Keratinocyte (primary cell): ENCODE results near the gene HYAL2. TPM values are rescaled to one million over a fixed set of nuclear protein-coding genes. Genes with fewer than 3 reads are reported as not detected.

ENCODE experiments used
- DNase-seq: peaks from one replicate; pipeline ENCODE4 v3.0.0-alpha.2; 2011; ENCODE audit warnings: low read depth, missing footprints, low spot score
- FAIRE-seq: peaks from 2 replicates; lab custom pipeline; 2011; peaks lifted over from hg19 to GRCh38; lab: Jason Lieb, UNC
- H2AFZ ChIP-seq: 2 replicates; pipeline ENCODE4 v1.6.0; 2012; ENCODE audit warnings: low read length, control low read depth, inconsistent platforms; ENCODE audit not compliant: control insufficient read depth
- H3K27ac ChIP-seq: 2 replicates; pipeline ENCODE4 v1.5.1; 2011; ENCODE audit warnings: low read length; ENCODE audit not compliant: control insufficient read depth, insufficient read depth
- H3K27me3 ChIP-seq: 3 replicates; pipeline ENCODE4 v1.6.0; 2011; ENCODE audit warnings: low read length; ENCODE audit not compliant: control insufficient read depth, insufficient read depth; ENCODE audit errors: extremely low read depth
- H3K36me3 ChIP-seq, 2 experiments: 2 replicates in 1 of 2; 3 replicates in 1 of 2; pipeline ENCODE4 v1.5.1; 2011; ENCODE audit warnings: low read length in 2 of 2, mild to moderate bottlenecking in 1 of 2; ENCODE audit not compliant: control insufficient read depth in 2 of 2, insufficient read depth in 2 of 2; ENCODE audit errors: extremely low read depth in 1 of 2
- H3K4me1 ChIP-seq: 3 replicates; pipeline ENCODE4 v1.5.1; 2011; ENCODE audit warnings: low read length; ENCODE audit not compliant: control insufficient read depth, insufficient read depth; ENCODE audit errors: extremely low read depth
- H3K4me2 ChIP-seq: 3 replicates; pipeline ENCODE4 v1.6.0; 2011; ENCODE audit warnings: low read depth, low read length; ENCODE audit not compliant: control insufficient read depth, insufficient read depth; ENCODE audit errors: extremely low read depth
- H3K4me3 ChIP-seq, 3 experiments: fragments of 200-600 bp in 1 of 3; sonication (generic) in 1 of 3; 2 replicates in 2 of 3; 3 replicates in 1 of 3; pipeline ENCODE4 v1.5.1; 2011 to 2016; ENCODE audit warnings: low read length in 3 of 3, mild to moderate bottlenecking in 3 of 3, control low read depth in 2 of 3, inconsistent platforms in 1 of 3, low read depth in 1 of 3, mixed read lengths in 1 of 3, mixed run types in 1 of 3, moderate library complexity in 1 of 3; ENCODE audit not compliant: control insufficient read depth in 2 of 3, insufficient read depth in 2 of 3; ENCODE audit errors: extremely low read depth in 1 of 3
- H3K79me2 ChIP-seq: 2 replicates; pipeline ENCODE4 v1.6.0; 2012; ENCODE audit warnings: low read length; ENCODE audit not compliant: control insufficient read depth, insufficient read depth
- H3K9ac ChIP-seq: 3 replicates; pipeline ENCODE4 v1.6.0; 2011; ENCODE audit warnings: low read length; ENCODE audit not compliant: control insufficient read depth, insufficient read depth; ENCODE audit errors: extremely low read depth
- H3K9me1 ChIP-seq: 3 replicates; pipeline ENCODE4 v1.6.0; 2011; ENCODE audit warnings: low read length; ENCODE audit not compliant: control insufficient read depth, insufficient read depth; ENCODE audit errors: extremely low read depth
- H3K9me3 ChIP-seq: 2 replicates; pipeline ENCODE4 v1.5.1; 2012; ENCODE audit warnings: low read depth, low read length; ENCODE audit not compliant: control insufficient read depth
- H4K20me1 ChIP-seq: 3 replicates; pipeline ENCODE4 v1.6.0; 2011; ENCODE audit warnings: low read length; ENCODE audit not compliant: control insufficient read depth, insufficient read depth; ENCODE audit errors: extremely low read depth
- EZH2 ChIP-seq: IDR thresholded peaks from one replicate; pipeline ENCODE4 v1.6.1; 2012; ENCODE audit warnings: inconsistent platforms, mild to moderate bottlenecking, low read length, moderate library complexity
- dilution Hi-C: fragments of 300-500 bp; cut with MboI; formaldehyde crosslinking; loops from one replicate; pipeline ENCODE4 v1.7.0; 2020; ENCODE audit warnings: low sequenced_read_pairs; ENCODE audit not compliant: extremely low pct_ligation_motif_present
- polyA plus RNA-seq, 5 experiments: library from polyadenylated mRNA; depleted of rRNA in 3 of 5; stranded (reverse) in 3 of 5; stranded (forward) in 1 of 5; unstranded in 1 of 5; fragments of >200 nt; gene quantifications; 1 replicate in 1 of 5; 2 replicates in 3 of 5; 3 replicates in 1 of 5; pipeline versions ENCODE4 v1.2.1 to v1.2.3, GENCODE V29; 2011 to 2012; ENCODE audit warnings: missing spikeins in 2 of 5, low read depth in 1 of 5, low replicate concordance in 1 of 5
- TF ChIP-seq, protein P1 (sequence below), 3 experiments: IDR thresholded peaks in 1 of 3; conservative IDR thresholded peaks in 1 of 3; optimal IDR thresholded peaks in 1 of 3; 2 replicates in 2 of 3; 3 replicates in 1 of 3; pipeline versions ENCODE3 to v1.5.1; 2011; ENCODE audit warnings: low read length in 3 of 3, mild to moderate bottlenecking in 3 of 3, moderate library complexity in 2 of 3, control low read depth in 1 of 3, inconsistent platforms in 1 of 3; ENCODE audit not compliant: insufficient read depth in 2 of 3; ENCODE audit errors: extremely low read depth in 1 of 3

The HYAL2 gene
- polyA plus RNA-seq, 1 donor (not counting 4 experiments of a cell fraction or from before 2014, with no cell fraction given) = 42.8 TPM

DNA sequence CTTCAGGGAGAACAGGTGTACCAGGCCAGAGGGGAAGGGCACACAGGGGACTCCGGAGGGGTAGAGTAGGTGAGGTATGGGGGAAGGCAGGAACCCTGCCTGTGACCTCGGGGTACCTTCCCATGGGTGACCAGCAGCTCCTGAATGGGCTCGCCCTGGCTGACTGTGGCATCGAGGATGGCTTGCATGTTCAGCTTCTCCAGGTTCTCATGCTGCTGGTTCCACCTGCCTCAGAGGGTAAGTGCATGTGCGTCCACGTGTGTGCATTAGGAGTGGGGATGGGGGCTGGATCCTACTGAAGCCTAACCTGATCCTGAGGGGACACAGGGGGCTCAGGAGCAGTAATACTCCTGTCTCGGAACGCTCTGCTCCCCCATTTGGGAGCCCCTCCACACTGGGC, 22.5 kb upstream of the HYAL2 start:
- peak overlapping the region in 2 of 3 experiments; percentile 58 to 67 for H3K4me3 ChIP-seq
- no peak overlapping the region for H3K9ac ChIP-seq
- no peak overlapping the region for H2AFZ ChIP-seq

DNA sequence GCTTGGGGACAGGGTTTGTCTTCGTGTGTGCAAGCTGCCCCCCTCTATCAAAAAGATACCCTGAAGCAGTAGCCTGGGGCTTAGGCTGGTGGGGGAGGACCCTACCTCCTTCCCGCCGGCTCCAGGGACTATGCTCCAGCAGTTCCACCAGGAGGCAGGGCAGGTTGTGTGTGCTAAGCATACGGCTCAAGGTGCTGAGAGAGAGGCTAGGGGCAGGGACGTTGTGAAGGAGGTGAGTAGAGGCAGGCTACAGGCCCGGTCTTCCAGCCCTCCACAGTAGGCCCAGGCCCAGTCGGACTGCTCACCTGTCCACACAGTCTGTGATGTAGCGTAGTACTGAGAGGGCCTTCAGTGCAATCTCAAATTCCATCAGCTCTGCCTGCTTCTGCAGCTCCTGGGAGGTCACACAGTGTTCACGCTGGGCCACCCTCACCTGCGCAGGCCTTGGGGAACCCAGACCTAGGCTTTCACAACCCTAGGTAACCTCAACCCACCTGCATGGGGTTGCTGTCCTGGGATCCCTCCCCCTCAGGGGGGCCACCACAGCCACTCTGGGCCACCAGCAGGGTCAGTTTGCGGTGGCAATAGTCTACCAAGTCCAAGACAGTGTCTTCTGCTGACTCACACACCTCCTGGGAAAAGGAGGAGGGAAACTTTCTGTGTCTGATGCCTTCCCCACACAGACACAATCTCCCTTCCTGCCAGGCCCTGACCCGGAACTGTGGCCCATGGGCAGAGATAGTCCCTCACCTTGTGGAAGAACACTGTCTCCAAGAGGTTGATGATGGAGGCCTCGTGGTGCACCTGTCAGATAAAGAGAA, 20.5 kb upstream of the HYAL2 start:
- peaks cover 31% of the 10 kb centered on the region for H3K4me1 ChIP-seq
- no peak for FAIRE-seq

More for the DNA sequence above, 22.5 kb upstream of the HYAL2 start:
- H3K9me1 ChIP-seq = no peaks in the 10 kb centered on the region
- DNase-seq (no peak), FAIRE-seq (no peak)
- H4K20me1 ChIP-seq = no peaks in the 10 kb centered on the region
- no peaks in the 10 kb centered on the region for H3K9me3 ChIP-seq
- H3K79me2 ChIP-seq = no peaks in the 10 kb centered on the region
- TF ChIP-seq EZH2 = no peak
- TF ChIP-seq, protein P1, sequence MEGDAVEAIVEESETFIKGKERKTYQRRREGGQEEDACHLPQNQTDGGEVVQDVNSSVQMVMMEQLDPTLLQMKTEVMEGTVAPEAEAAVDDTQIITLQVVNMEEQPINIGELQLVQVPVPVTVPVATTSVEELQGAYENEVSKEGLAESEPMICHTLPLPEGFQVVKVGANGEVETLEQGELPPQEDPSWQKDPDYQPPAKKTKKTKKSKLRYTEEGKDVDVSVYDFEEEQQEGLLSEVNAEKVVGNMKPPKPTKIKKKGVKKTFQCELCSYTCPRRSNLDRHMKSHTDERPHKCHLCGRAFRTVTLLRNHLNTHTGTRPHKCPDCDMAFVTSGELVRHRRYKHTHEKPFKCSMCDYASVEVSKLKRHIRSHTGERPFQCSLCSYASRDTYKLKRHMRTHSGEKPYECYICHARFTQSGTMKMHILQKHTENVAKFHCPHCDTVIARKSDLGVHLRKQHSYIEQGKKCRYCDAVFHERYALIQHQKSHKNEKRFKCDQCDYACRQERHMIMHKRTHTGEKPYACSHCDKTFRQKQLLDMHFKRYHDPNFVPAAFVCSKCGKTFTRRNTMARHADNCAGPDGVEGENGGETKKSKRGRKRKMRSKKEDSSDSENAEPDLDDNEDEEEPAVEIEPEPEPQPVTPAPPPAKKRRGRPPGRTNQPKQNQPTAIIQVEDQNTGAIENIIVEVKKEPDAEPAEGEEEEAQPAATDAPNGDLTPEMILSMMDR (optimal IDR thresholded peaks at IDR 0.05 in 1 of 3, IDR thresholded peaks at IDR 0.05 in 1 of 3, conservative IDR thresholded peaks at IDR 0.05 in 1 of 3; ENCODE audit: extremely low read depth in 1 of 3, insufficient read depth in 2 of 3, low read length in 3 of 3) = no peak
- no peak overlapping the region for H3K27ac ChIP-seq
- no peaks in the 10 kb centered on the region for H3K27me3 ChIP-seq
- H3K4me2 ChIP-seq = peak overlapping the region; percentile 93
- peaks cover 7 to 10% of the 10 kb centered on the region in 2 experiments for H3K36me3 ChIP-seq
- dilution Hi-C loops = no loop called here
- H3K4me1 ChIP-seq = peaks cover 20% of the 10 kb centered on the region

More for the DNA sequence above, 20.5 kb upstream of the HYAL2 start:
- Histone ChIP-seq H3K27me3 (no peaks in the 10 kb centered on the region), H2AFZ (no peak overlapping the region), H3K4me3 (no peak overlapping the region), H3K36me3 (peaks cover 4 to 8% of the 10 kb centered on the region in 2 experiments), H4K20me1 (no peaks in the 10 kb centered on the region), H3K9ac (no peak overlapping the region), H3K79me2 (peaks cover 6% of the 10 kb centered on the region), H3K4me2 (no peak overlapping the region), H3K9me1 (no peaks in the 10 kb centered on the region), H3K9me3 (no peaks in the 10 kb centered on the region), H3K27ac (no peak overlapping the region)
- dilution Hi-C loops = no loop called here
- no peak for DNase-seq
- no peak for TF ChIP-seq EZH2
- TF ChIP-seq, protein P1 (optimal IDR thresholded peaks at IDR 0.05 in 1 of 3, IDR thresholded peaks at IDR 0.05 in 1 of 3, conservative IDR thresholded peaks at IDR 0.05 in 1 of 3; ENCODE audit: extremely low read depth in 1 of 3, insufficient read depth in 2 of 3, low read length in 3 of 3) = peak in 1 of 3 experiments; percentile 5
